HEK293 (cell line): Measurements from ENCODE around the gene OR5K2.

ENCODE experiments used
- CTCF ChIA-PET: fragments of 350-600 bp; formaldehyde crosslinking; extraction: SDS; loops from one replicate; lab custom pipeline; 2021; ENCODE audit warnings: antibody characterized with exemption; lab: Yijun Ruan, JAX
- POLR2A ChIA-PET: fragments of 300-600 bp; formaldehyde crosslinking; extraction: SDS; loops from one replicate; lab custom pipeline; 2020; ENCODE audit warnings: antibody characterized with exemption, inconsistent platforms; lab: Yijun Ruan, JAX
- H3K27ac ChIP-seq: fragments of 200-500 bp; sonication (Bioruptor generic); 2 replicates; pipeline ENCODE4 v1.5.1; 2014; ENCODE audit warnings: low read depth, low read length, control low read depth, inconsistent platforms; ENCODE audit errors: extremely low read depth
- H3K36me3 ChIP-seq, 2 experiments: fragments of 200-500 bp in 1 of 2; sonication (Bioruptor generic) in 1 of 2; 1 replicate in 1 of 2; 2 replicates in 1 of 2; pipeline ENCODE4 v1.5.1; 2014 to 2017; ENCODE audit warnings: inconsistent platforms in 2 of 2, low read length in 2 of 2; ENCODE audit not compliant: control insufficient read depth in 2 of 2, insufficient read depth in 1 of 2
- H3K4me1 ChIP-seq: fragments of 200-500 bp; sonication (Bioruptor generic); 2 replicates; pipeline ENCODE4 v1.5.1; 2014; ENCODE audit warnings: mild to moderate bottlenecking, low read length, inconsistent platforms; ENCODE audit not compliant: control insufficient read depth, insufficient read depth
- H3K4me3 ChIP-seq: 2 replicates; pipeline ENCODE4 v1.5.1; 2011; ENCODE audit warnings: low read depth, mild to moderate bottlenecking, control low read depth, low read length, moderate library complexity
- H3K9me3 ChIP-seq: fragments of 200-500 bp; sonication (Bioruptor generic); 2 replicates; pipeline ENCODE4 v1.5.1; 2014; ENCODE audit warnings: low read depth, low read length, inconsistent platforms; ENCODE audit not compliant: control insufficient read depth, insufficient read depth
- EGR2 ChIP-seq: fragments of 450-650 bp; formaldehyde crosslinking; IDR thresholded peaks from 2 replicates; pipeline ENCODE4 v1.5.1; 2016; ENCODE audit warnings: low read depth, missing biosample characterization, missing genetic modification characterization
- INSM2 ChIP-seq: fragments of 450-650 bp; formaldehyde crosslinking; IDR thresholded peaks from 2 replicates; pipeline ENCODE4 v1.5.1; 2016; ENCODE audit warnings: missing biosample characterization, missing genetic modification characterization
- KLF10 ChIP-seq: fragments of 450-650 bp; IDR thresholded peaks from 2 replicates; pipeline ENCODE4 v1.5.1; 2018; ENCODE audit warnings: missing biosample characterization, mild to moderate bottlenecking, missing genetic modification characterization
- REPIN1 ChIP-seq: fragments of 450-650 bp; formaldehyde crosslinking; IDR thresholded peaks from 2 replicates; pipeline ENCODE4 v1.5.1; 2017; ENCODE audit warnings: missing biosample characterization, missing genetic modification characterization, low read depth
- TRIM28 ChIP-seq: IDR thresholded peaks from 2 replicates; pipeline ENCODE4 v1.6.1; 2011; ENCODE audit warnings: low read length, control low read depth, borderline replicate concordance
- ZBTB48 ChIP-seq: fragments of 450-650 bp; formaldehyde crosslinking; IDR thresholded peaks from 2 replicates; pipeline ENCODE4 v1.5.1; 2016; ENCODE audit warnings: missing biosample characterization, missing genetic modification characterization
- ZNF121 ChIP-seq: fragments of 450-650 bp; formaldehyde crosslinking; IDR thresholded peaks from 2 replicates; pipeline ENCODE4 v1.5.1; 2016; ENCODE audit warnings: missing biosample characterization, missing genetic modification characterization
- ZNF16 ChIP-seq: fragments of 450-650 bp; formaldehyde crosslinking; IDR thresholded peaks from 2 replicates; pipeline ENCODE4 v1.5.1; 2016; ENCODE audit warnings: low read depth, missing biosample characterization, missing genetic modification characterization
- ZNF223 ChIP-seq: fragments of 450-650 bp; formaldehyde crosslinking; IDR thresholded peaks from 2 replicates; pipeline ENCODE4 v1.5.1; 2016; ENCODE audit warnings: missing biosample characterization, missing genetic modification characterization
- ZNF274 ChIP-seq, 2 experiments: fragments of 200-500 bp in 1 of 2; fragments of 450-650 bp in 1 of 2; sonication (Bioruptor generic) in 1 of 2; formaldehyde crosslinking in 1 of 2; IDR thresholded peaks; 2 replicates each; pipeline versions ENCODE4 v1.5.1 to v1.6.1; 2014 to 2016; ENCODE audit warnings: borderline replicate concordance in 1 of 2, inconsistent platforms in 1 of 2, low read length in 1 of 2, missing biosample characterization in 1 of 2, missing genetic modification characterization in 1 of 2
- ZNF394 ChIP-seq: fragments of 450-650 bp; formaldehyde crosslinking; IDR thresholded peaks from 2 replicates; pipeline ENCODE4 v1.5.1; 2016; ENCODE audit warnings: missing biosample characterization, missing genetic modification characterization, mild to moderate bottlenecking, moderate library complexity, borderline replicate concordance
- ZNF654 ChIP-seq: fragments of 450-650 bp; formaldehyde crosslinking; IDR thresholded peaks from 2 replicates; pipeline ENCODE4 v1.5.1; 2016; ENCODE audit warnings: low read depth, missing biosample characterization, missing genetic modification characterization
- ZNF677 ChIP-seq: fragments of 450-650 bp; IDR thresholded peaks from 2 replicates; pipeline ENCODE4 v1.5.0; 2018; ENCODE audit warnings: missing biosample characterization, mild to moderate bottlenecking, missing genetic modification characterization, moderate library complexity
- ZNF692 ChIP-seq: fragments of 450-650 bp; formaldehyde crosslinking; IDR thresholded peaks from 2 replicates; pipeline ENCODE4 v1.5.1; 2016; ENCODE audit warnings: missing biosample characterization, missing genetic modification characterization
- ZNF707 ChIP-seq: fragments of 450-650 bp; formaldehyde crosslinking; IDR thresholded peaks from 2 replicates; pipeline ENCODE4 v1.5.1; 2016; ENCODE audit warnings: missing biosample characterization, missing genetic modification characterization
- ZNF785 ChIP-seq: fragments of 450-650 bp; formaldehyde crosslinking; IDR thresholded peaks from 2 replicates; pipeline ENCODE4 v1.5.1; 2016; ENCODE audit warnings: missing biosample characterization, missing genetic modification characterization
- ZNF791 ChIP-seq: fragments of 450-650 bp; formaldehyde crosslinking; IDR thresholded peaks from 2 replicates; pipeline ENCODE4 v1.5.1; 2016; ENCODE audit warnings: missing biosample characterization, missing genetic modification characterization
- TF ChIP-seq, protein P1 (sequence below): fragments of 450-650 bp; formaldehyde crosslinking; IDR thresholded peaks from 2 replicates; pipeline ENCODE4 v1.5.1; 2016; ENCODE audit warnings: missing biosample characterization, missing genetic modification characterization
- TF ChIP-seq, protein P2 (sequence below): fragments of 450-650 bp; formaldehyde crosslinking; IDR thresholded peaks from 2 replicates; pipeline ENCODE4 v1.5.1; 2017; ENCODE audit warnings: missing biosample characterization, missing genetic modification characterization

The OR5K2 gene

DNA sequence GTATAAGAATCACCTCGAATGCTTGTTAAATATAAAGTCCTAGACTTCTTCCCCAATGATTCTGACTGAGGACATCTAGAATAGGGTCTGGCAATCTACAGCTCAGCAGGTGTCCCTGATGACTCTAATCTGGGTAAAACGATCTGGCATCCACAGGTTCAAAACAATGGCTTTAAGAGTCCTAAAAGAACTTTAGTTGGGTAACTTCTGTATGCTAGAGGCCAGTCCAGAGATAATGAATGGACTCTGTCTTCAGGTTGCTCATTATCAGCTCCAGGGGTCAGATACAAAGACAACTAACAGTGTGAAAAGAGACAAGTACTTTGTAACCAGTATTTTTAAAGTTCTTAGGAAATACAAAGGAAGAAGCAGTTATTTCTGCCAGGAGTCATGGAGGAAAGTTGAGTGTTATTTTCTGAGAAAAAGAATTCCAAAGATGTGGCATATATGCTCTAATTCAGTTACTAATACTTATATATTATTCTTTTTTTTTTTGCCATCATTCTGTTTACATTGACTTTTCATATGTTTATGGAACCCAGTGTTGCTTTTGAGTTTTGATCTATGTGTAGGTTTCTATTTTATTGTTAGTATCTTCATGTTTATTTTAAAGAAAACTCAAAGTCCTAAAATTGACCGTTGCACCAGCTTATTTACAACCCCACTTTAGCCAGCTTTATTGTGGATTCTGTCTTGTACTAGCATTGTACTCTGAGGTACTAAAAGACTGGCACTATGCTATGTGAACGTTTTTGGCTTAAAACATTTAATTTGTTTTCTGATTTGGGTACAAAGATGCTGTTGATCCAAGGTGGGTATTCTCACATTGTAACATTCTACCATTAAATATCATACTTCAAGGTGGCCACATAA lies 31.2 kb downstream of the OR5K2 start:
- no peak overlapping the region for H3K4me3 ChIP-seq
- no peak overlapping the region for H3K27ac ChIP-seq
- TF ChIP-seq ZNF394 (tag by site-specific recombination), result no peak
- no peak for TF ChIP-seq ZNF121 (tag by site-specific recombination)
- no peak for TF ChIP-seq ZNF223 (tag by site-specific recombination)
- no peak for TF ChIP-seq REPIN1 (tag by site-specific recombination)
- no peak for TF ChIP-seq ZNF785 (tag by site-specific recombination)
- TF ChIP-seq ZNF654, result no peak
- TF ChIP-seq ZNF16, result no peak
- no peak for TF ChIP-seq KLF10
- TF ChIP-seq, protein P1, sequence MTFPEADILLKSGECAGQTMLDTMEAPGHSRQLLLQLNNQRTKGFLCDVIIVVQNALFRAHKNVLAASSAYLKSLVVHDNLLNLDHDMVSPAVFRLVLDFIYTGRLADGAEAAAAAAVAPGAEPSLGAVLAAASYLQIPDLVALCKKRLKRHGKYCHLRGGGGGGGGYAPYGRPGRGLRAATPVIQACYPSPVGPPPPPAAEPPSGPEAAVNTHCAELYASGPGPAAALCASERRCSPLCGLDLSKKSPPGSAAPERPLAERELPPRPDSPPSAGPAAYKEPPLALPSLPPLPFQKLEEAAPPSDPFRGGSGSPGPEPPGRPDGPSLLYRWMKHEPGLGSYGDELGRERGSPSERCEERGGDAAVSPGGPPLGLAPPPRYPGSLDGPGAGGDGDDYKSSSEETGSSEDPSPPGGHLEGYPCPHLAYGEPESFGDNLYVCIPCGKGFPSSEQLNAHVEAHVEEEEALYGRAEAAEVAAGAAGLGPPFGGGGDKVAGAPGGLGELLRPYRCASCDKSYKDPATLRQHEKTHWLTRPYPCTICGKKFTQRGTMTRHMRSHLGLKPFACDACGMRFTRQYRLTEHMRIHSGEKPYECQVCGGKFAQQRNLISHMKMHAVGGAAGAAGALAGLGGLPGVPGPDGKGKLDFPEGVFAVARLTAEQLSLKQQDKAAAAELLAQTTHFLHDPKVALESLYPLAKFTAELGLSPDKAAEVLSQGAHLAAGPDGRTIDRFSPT, result no peak
- TF ChIP-seq TRIM28, result no peak
- TF ChIP-seq ZNF677, result no peak
- TF ChIP-seq ZBTB48, result no peak
- TF ChIP-seq ZNF707, result no peak
- TF ChIP-seq INSM2, result no peak
- TF ChIP-seq ZNF791 (tag by site-specific recombination), result no peak
- TF ChIP-seq ZNF274 (IDR thresholded peaks at IDR 0.05; ENCODE audit: low read length), result no peak
- TF ChIP-seq ZNF274 (tag by site-specific recombination; IDR thresholded peaks at IDR 0.05; ENCODE audit: borderline replicate concordance), result no peak
- TF ChIP-seq, protein P2, sequence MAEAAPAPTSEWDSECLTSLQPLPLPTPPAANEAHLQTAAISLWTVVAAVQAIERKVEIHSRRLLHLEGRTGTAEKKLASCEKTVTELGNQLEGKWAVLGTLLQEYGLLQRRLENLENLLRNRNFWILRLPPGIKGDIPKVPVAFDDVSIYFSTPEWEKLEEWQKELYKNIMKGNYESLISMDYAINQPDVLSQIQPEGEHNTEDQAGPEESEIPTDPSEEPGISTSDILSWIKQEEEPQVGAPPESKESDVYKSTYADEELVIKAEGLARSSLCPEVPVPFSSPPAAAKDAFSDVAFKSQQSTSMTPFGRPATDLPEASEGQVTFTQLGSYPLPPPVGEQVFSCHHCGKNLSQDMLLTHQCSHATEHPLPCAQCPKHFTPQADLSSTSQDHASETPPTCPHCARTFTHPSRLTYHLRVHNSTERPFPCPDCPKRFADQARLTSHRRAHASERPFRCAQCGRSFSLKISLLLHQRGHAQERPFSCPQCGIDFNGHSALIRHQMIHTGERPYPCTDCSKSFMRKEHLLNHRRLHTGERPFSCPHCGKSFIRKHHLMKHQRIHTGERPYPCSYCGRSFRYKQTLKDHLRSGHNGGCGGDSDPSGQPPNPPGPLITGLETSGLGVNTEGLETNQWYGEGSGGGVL (tag by site-specific recombination), result no peak
- TF ChIP-seq EGR2, result no peak
- TF ChIP-seq ZNF692 (tag by site-specific recombination), result no peak
- POLR2A ChIA-PET, result no interaction called here
- CTCF ChIA-PET, result interaction anchor here (0.9 kb wide), 1 partner anchor 27 kb away, joined by 3 read pairs; no protein-coding TSS in a partner anchor
- H3K9me3 ChIP-seq, result no peaks in the 10 kb centered on the region
- H3K36me3 ChIP-seq, result no peaks in the 10 kb centered on the region
- H3K4me1 ChIP-seq, result no peaks in the 10 kb centered on the region
